ENCODE data around the gene LRMDA.

- TF ChIP-seq CTCF (IDR thresholded peaks at IDR 0.05), result no peak
- TF ChIP-seq POLR2AphosphoS5 (IDR thresholded peaks at IDR 0.05), result no peak
These were observed 708.0 kb downstream of the LRMDA start for GRCh38 chr10:76139431-76139830.
